Measurements from ENCODE around the gene CEMIP. TPM values are rescaled to one million over a fixed set of nuclear protein-coding genes. Genes with fewer than 3 reads are reported as not detected.
A peak's percentile ranks its signal among the peaks of the same experiment; 100 is the strongest.

Gene CEMIP
- total and polyA plus RNA-seq, 7 experiments from 2014 or later: 0.02 TPM; not detected in 6

- Mint-ChIP-seq H3K27ac (no peak overlapping the region), H3K9me3 (peaks cover 0 to 4% (median 0%) of the 10 kb centered on the region in 11 donors), H3K4me3 (no peak overlapping the region), H3K36me3 (no peaks in the 10 kb centered on the region), H3K4me1 (peaks cover 13 to 31% (median 25%) of the 10 kb centered on the region in 7 donors), H3K27me3 (peaks cover 0 to 6% (median 2%) of the 10 kb centered on the region in 5 donors)
- no peak overlapping the region for H3K27ac ChIP-seq (ENCODE audit: low read depth, low read length)
- ChIA-PET CTCF (no interaction called here), POLR2A (no interaction called here)
- H3K27me3 ChIP-seq (ENCODE audit: control insufficient read depth in 2 of 2, insufficient read depth in 2 of 2, low read length in 2 of 2): no peaks in the 10 kb centered on the region
- no peak for DNase-seq
- intact Hi-C loops (cut with micrococcal nuclease): no loop called here
- no peak for ATAC-seq
- H3K9me3 ChIP-seq (ENCODE audit: control insufficient read depth in 2 of 3, low read length in 3 of 3): no peaks in the 10 kb centered on the region
- H3K4me1 ChIP-seq (ENCODE audit: control insufficient read depth in 2 of 2, insufficient read depth in 2 of 2, low read length in 2 of 2): peaks cover 6 to 13% of the 10 kb centered on the region in 2 donors
- H3K4me3 ChIP-seq (ENCODE audit: low read length): no peak overlapping the region
- H3K36me3 ChIP-seq (ENCODE audit: control insufficient read depth in 2 of 3, insufficient read depth in 3 of 3, low read length in 3 of 3): no peaks in the 10 kb centered on the region
Observed at GRCh38 chr15:80801891-80802680, 22.9 kb downstream of the CEMIP start.

GRCh38 chr15:80803580-80804525, 24.7 kb downstream of the CEMIP start:
- Histone ChIP-seq H3K4me3 (ENCODE audit: low read length) (no peak overlapping the region), H3K27ac (ENCODE audit: low read depth, low read length) (no peak overlapping the region), H3K36me3 (ENCODE audit: control insufficient read depth in 2 of 3, insufficient read depth in 3 of 3, low read length in 3 of 3) (no peaks in the 10 kb centered on the region), H3K9me3 (ENCODE audit: control insufficient read depth in 2 of 3, low read length in 3 of 3) (no peaks in the 10 kb centered on the region), H3K4me1 (ENCODE audit: control insufficient read depth in 2 of 2, insufficient read depth in 2 of 2, low read length in 2 of 2) (peaks cover 6 to 13% of the 10 kb centered on the region in 2 donors), H3K27me3 (ENCODE audit: control insufficient read depth in 2 of 2, insufficient read depth in 2 of 2, low read length in 2 of 2) (no peaks in the 10 kb centered on the region)
- CTCF ChIA-PET: no interaction called here
- intact Hi-C loops (cut with micrococcal nuclease): loop anchor here in 1 of 2 donors (2.0 kb wide), 1 partner anchor 23 kb away; no protein-coding TSS in a partner anchor
- ATAC-seq (peak; percentile 18), DNase-seq (peak in 5 of 9 donors; percentile 14 to 35 (median 25))
- H3K27me3 Mint-ChIP-seq: peaks cover 0 to 4% (median 0%) of the 10 kb centered on the region in 5 donors
- H3K4me3 Mint-ChIP-seq: peak overlapping the region in 8 of 10 donors; percentile 7 to 63 (median 40)
- no peaks in the 10 kb centered on the region for H3K36me3 Mint-ChIP-seq
- POLR2A ChIA-PET: no interaction called here
- H3K9me3 Mint-ChIP-seq: peaks cover 0 to 4% (median 0%) of the 10 kb centered on the region in 11 donors
- H3K4me1 Mint-ChIP-seq: peaks cover 13 to 38% (median 26%) of the 10 kb centered on the region in 7 donors
- peak overlapping the region in 8 of 9 donors; percentile 14 to 86 (median 70) for H3K27ac Mint-ChIP-seq

GRCh38 chr15:80804970-80805495, 25.9 kb downstream of the CEMIP start:
- Histone ChIP-seq H3K27ac (ENCODE audit: low read depth, low read length) (peak overlapping the region; percentile 36), H3K27me3 (ENCODE audit: control insufficient read depth in 2 of 2, insufficient read depth in 2 of 2, low read length in 2 of 2) (no peaks in the 10 kb centered on the region), H3K9me3 (ENCODE audit: control insufficient read depth in 2 of 3, low read length in 3 of 3) (no peaks in the 10 kb centered on the region), H3K36me3 (ENCODE audit: control insufficient read depth in 2 of 3, insufficient read depth in 3 of 3, low read length in 3 of 3) (no peaks in the 10 kb centered on the region), H3K4me3 (ENCODE audit: low read length) (no peak overlapping the region), H3K4me1 (ENCODE audit: control insufficient read depth in 2 of 2, insufficient read depth in 2 of 2, low read length in 2 of 2) (peaks cover 6 to 13% of the 10 kb centered on the region in 2 donors)
- peaks cover 0 to 4% (median 0%) of the 10 kb centered on the region in 5 donors for H3K27me3 Mint-ChIP-seq
- H3K4me1 Mint-ChIP-seq: peaks cover 13 to 38% (median 26%) of the 10 kb centered on the region in 7 donors
- DNase-seq (peak in 2 of 9 donors; percentile 1 to 36), ATAC-seq (no peak)
- CTCF ChIA-PET: no interaction called here
- H3K36me3 Mint-ChIP-seq: no peaks in the 10 kb centered on the region
- intact Hi-C loops (cut with micrococcal nuclease): loop anchor here in 1 of 2 donors (2.0 kb wide), 1 partner anchor 24 kb away; no protein-coding TSS in a partner anchor
- POLR2A ChIA-PET: no interaction called here
- H3K4me3 Mint-ChIP-seq: peak overlapping the region; percentile 25 to 63 (median 52)
- H3K27ac Mint-ChIP-seq: peak overlapping the region; percentile 6 to 86 (median 74)
- peaks cover 0 to 4% (median 0%) of the 10 kb centered on the region in 11 donors for H3K9me3 Mint-ChIP-seq

GRCh38 chr15:80811781-80812315, 32.7 kb downstream of the CEMIP start:
- H3K9me3 ChIP-seq (ENCODE audit: control insufficient read depth in 2 of 3, low read length in 3 of 3): no peaks in the 10 kb centered on the region
- ChIA-PET CTCF (interaction anchor here (0.6 kb wide), 1 partner anchor 9 kb away, joined by 3 read pairs; no protein-coding TSS in a partner anchor), POLR2A (no interaction called here)
- Mint-ChIP-seq H3K4me3 (no peak overlapping the region), H3K36me3 (no peaks in the 10 kb centered on the region), H3K27me3 (peaks cover 6 to 19% (median 8%) of the 10 kb centered on the region in 5 donors), H3K9me3 (peaks cover 0 to 3% (median 0%) of the 10 kb centered on the region in 11 donors), H3K27ac (no peak overlapping the region), H3K4me1 (peaks cover 0 to 11% (median 5%) of the 10 kb centered on the region in 7 donors)
- no peak overlapping the region for H3K4me3 ChIP-seq (ENCODE audit: low read length)
- H3K4me1 ChIP-seq (ENCODE audit: control insufficient read depth in 2 of 2, insufficient read depth in 2 of 2, low read length in 2 of 2): no peaks in the 10 kb centered on the region
- DNase-seq: no peak
- H3K36me3 ChIP-seq (ENCODE audit: control insufficient read depth in 2 of 3, insufficient read depth in 3 of 3, low read length in 3 of 3): no peaks in the 10 kb centered on the region
- H3K27ac ChIP-seq (ENCODE audit: low read depth, low read length): no peak overlapping the region
- no peak for ATAC-seq
- intact Hi-C loops (cut with micrococcal nuclease): no loop called here
- no peaks in the 10 kb centered on the region for H3K27me3 ChIP-seq (ENCODE audit: control insufficient read depth in 2 of 2, insufficient read depth in 2 of 2, low read length in 2 of 2)

- POLR2A ChIA-PET: no interaction called here
- H3K4me3 ChIP-seq (ENCODE audit: low read length): no peak overlapping the region
- H3K9me3 ChIP-seq (ENCODE audit: control insufficient read depth in 2 of 3, low read length in 3 of 3): peaks cover 0 to 3% (median 0%) of the 10 kb centered on the region in 3 experiments
- H3K4me1 ChIP-seq (ENCODE audit: control insufficient read depth in 2 of 2, insufficient read depth in 2 of 2, low read length in 2 of 2): no peaks in the 10 kb centered on the region
- Mint-ChIP-seq H3K4me3 (no peak overlapping the region), H3K27ac (no peak overlapping the region), H3K9me3 (peaks cover 0 to 3% (median 0%) of the 10 kb centered on the region in 11 donors), H3K27me3 (peaks cover 10 to 30% (median 16%) of the 10 kb centered on the region in 5 donors), H3K4me1 (no peaks in the 10 kb centered on the region), H3K36me3 (no peaks in the 10 kb centered on the region)
- H3K27ac ChIP-seq (ENCODE audit: low read depth, low read length): no peak overlapping the region
- no peaks in the 10 kb centered on the region for H3K36me3 ChIP-seq (ENCODE audit: control insufficient read depth in 2 of 3, insufficient read depth in 3 of 3, low read length in 3 of 3)
- H3K27me3 ChIP-seq (ENCODE audit: control insufficient read depth in 2 of 2, insufficient read depth in 2 of 2, low read length in 2 of 2): no peaks in the 10 kb centered on the region
- ATAC-seq (no peak), DNase-seq (no peak)
- intact Hi-C loops (cut with micrococcal nuclease): no loop called here
- CTCF ChIA-PET: no interaction called here
Observed at GRCh38 chr15:80815106-80815505, 35.9 kb downstream of the CEMIP start.

DNA sequence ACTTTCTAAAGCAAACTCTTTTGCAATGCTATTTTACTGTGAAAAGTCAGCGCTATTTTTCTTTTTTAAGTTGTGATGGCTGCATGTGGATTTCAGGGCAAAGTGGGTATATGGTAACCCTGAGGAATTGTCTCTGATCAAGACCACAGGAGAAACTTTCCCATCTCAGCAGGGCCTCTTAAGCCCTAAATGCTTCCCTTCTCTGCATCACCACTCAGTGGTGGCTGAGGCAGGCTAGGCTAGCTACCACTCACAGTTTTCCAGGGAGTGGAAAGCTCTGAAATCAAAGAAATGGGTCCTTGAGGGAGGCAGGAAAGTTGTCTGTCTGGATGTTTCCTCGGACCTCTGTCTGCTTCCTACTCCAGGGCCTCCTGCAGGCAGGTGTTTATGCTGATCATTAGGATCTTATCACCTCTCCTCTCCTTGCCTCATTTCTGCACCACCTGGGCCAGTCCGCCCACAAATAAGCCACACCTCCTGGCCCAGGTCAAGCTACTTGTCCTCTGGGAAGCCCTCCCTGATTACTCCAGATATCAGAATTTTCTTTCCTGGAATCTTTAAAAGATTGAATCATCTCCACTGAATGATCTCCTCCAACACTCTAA, 37.0 kb downstream of the CEMIP start:
- peaks cover 0 to 3% (median 0%) of the 10 kb centered on the region in 3 experiments for H3K9me3 ChIP-seq (ENCODE audit: control insufficient read depth in 2 of 3, low read length in 3 of 3)
- POLR2A ChIA-PET: no interaction called here
- DNase-seq: no peak
- H3K27ac ChIP-seq (ENCODE audit: low read depth, low read length): no peak overlapping the region
- no peaks in the 10 kb centered on the region for H3K4me1 ChIP-seq (ENCODE audit: control insufficient read depth in 2 of 2, insufficient read depth in 2 of 2, low read length in 2 of 2)
- CTCF ChIA-PET: no interaction called here
- ATAC-seq: no peak
- H3K36me3 Mint-ChIP-seq: peaks cover 0 to 2% (median 0%) of the 10 kb centered on the region in 5 donors
- intact Hi-C loops (cut with micrococcal nuclease): no loop called here
- H3K36me3 ChIP-seq (ENCODE audit: control insufficient read depth in 2 of 3, insufficient read depth in 3 of 3, low read length in 3 of 3): no peaks in the 10 kb centered on the region
- no peak overlapping the region for H3K4me3 ChIP-seq (ENCODE audit: low read length)
- H3K4me1 Mint-ChIP-seq: no peaks in the 10 kb centered on the region
- H3K4me3 Mint-ChIP-seq: no peak overlapping the region
- H3K27me3 ChIP-seq (ENCODE audit: control insufficient read depth in 2 of 2, insufficient read depth in 2 of 2, low read length in 2 of 2): no peaks in the 10 kb centered on the region
- H3K27me3 Mint-ChIP-seq: peaks cover 9 to 26% (median 13%) of the 10 kb centered on the region in 5 donors
- H3K9me3 Mint-ChIP-seq: peaks cover 0 to 2% (median 0%) of the 10 kb centered on the region in 11 donors
- H3K27ac Mint-ChIP-seq: no peak overlapping the region

Measured in naive thymus-derived CD4-positive, alpha-beta T cell (primary cell).